HL-60 (cell line): ENCODE data around the gene CRABP2.

Source experiments
- CTCF ChIP-seq: IDR thresholded peaks from one replicate; pipeline ENCODE4 v1.5.1; 2011; ENCODE audit warnings: low read length, control low read depth, inconsistent platforms; ENCODE audit not compliant: insufficient read depth
- POLR2AphosphoS5 ChIP-seq: IDR thresholded peaks from 2 replicates; pipeline ENCODE4 v1.6.1; 2012; ENCODE audit warnings: low read depth

- TF ChIP-seq CTCF = no peak
- no peak for TF ChIP-seq POLR2AphosphoS5
Observed at GRCh38 chr1:156711011-156711817, 5.8 kb upstream of the CRABP2 start.
